ACC112 (cell line): ENCODE data around the gene C17orf75.
"Not testable (repeated sequence)": the region's sequence is repeated elsewhere in the genome, so short reads cannot be mapped to it uniquely, and the experiment has no call there.

Source experiments
- H2AFZ ChIP-seq: fragments of 200-600 bp; sonication (generic); one replicate; pipeline ENCODE4 v1.6.0; 2017; ENCODE audit warnings: antibody characterized with exemption, low read length; ENCODE audit not compliant: unreplicated experiment
- H3K27ac ChIP-seq: fragments of 200-600 bp; sonication (generic); 2 replicates; pipeline ENCODE4 v1.5.1; 2014; ENCODE audit warnings: low read depth, mild to moderate bottlenecking, antibody characterized with exemption, low read length, moderate library complexity
- H3K27me3 ChIP-seq: fragments of 200-600 bp; sonication (generic); 2 replicates; pipeline ENCODE4 v1.6.1; 2014; ENCODE audit warnings: mild to moderate bottlenecking, antibody characterized with exemption, low read length, moderate library complexity, mixed read lengths; ENCODE audit not compliant: insufficient read depth
- H3K36me3 ChIP-seq: fragments of 200-600 bp; sonication (generic); 2 replicates; pipeline ENCODE4 v1.6.1; 2016; ENCODE audit warnings: mild to moderate bottlenecking, antibody characterized with exemption, low read length, moderate library complexity, mixed read lengths; ENCODE audit not compliant: insufficient read depth
- H3K4me1 ChIP-seq: fragments of 200-600 bp; sonication (generic); one replicate; pipeline ENCODE4 v1.6.1; 2016; ENCODE audit warnings: low read length, mixed read lengths; ENCODE audit not compliant: insufficient read depth, unreplicated experiment, control insufficient read depth
- H3K4me3 ChIP-seq: fragments of 200-600 bp; sonication (generic); 2 replicates; pipeline ENCODE4 v1.5.1; 2014; ENCODE audit warnings: mild to moderate bottlenecking, low read depth, low read length
- H3K79me2 ChIP-seq: fragments of 200-600 bp; sonication (generic); one replicate; pipeline ENCODE4 v1.6.0; 2016; ENCODE audit warnings: low read length; ENCODE audit not compliant: control insufficient read depth, unreplicated experiment, insufficient read depth

The C17orf75 gene

GRCh38 chr17:32320847-32321246 is 21.1 kb downstream of the C17orf75 start:
- H3K4me3 ChIP-seq: no peak overlapping the region
- H3K27ac ChIP-seq: no peak overlapping the region
- H2AFZ ChIP-seq: no peak overlapping the region
- H3K79me2 ChIP-seq: no peaks in the 10 kb centered on the region
- H3K36me3 ChIP-seq: no peaks in the 10 kb centered on the region
- H3K27me3 ChIP-seq: peaks cover 4% of the 10 kb centered on the region
- peaks cover 11% of the 10 kb centered on the region for H3K4me1 ChIP-seq

GRCh38 chr17:32320080-32320479 is 21.9 kb downstream of the C17orf75 start:
- peaks cover 10% of the 10 kb centered on the region for H3K27me3 ChIP-seq
- H3K4me3 ChIP-seq, H3K27ac ChIP-seq, H2AFZ ChIP-seq, H3K36me3 ChIP-seq, H3K79me2 ChIP-seq: not testable (repeated sequence)
- H3K4me1 ChIP-seq: peaks cover 11% of the 10 kb centered on the region

GRCh38 chr17:32319548-32319905 is 22.4 kb downstream of the C17orf75 start:
- Histone ChIP-seq H3K27me3 (peaks cover 15% of the 10 kb centered on the region), H2AFZ (no peak overlapping the region), H3K4me1 (peaks cover 10% of the 10 kb centered on the region), H3K36me3 (no peaks in the 10 kb centered on the region), H3K4me3 (no peak overlapping the region), H3K79me2 (no peaks in the 10 kb centered on the region), H3K27ac (no peak overlapping the region)

- H2AFZ ChIP-seq: no peak overlapping the region
- no peak overlapping the region for H3K27ac ChIP-seq
- no peaks in the 10 kb centered on the region for H3K4me1 ChIP-seq
- peaks cover 20% of the 10 kb centered on the region for H3K27me3 ChIP-seq
- H3K4me3 ChIP-seq: no peak overlapping the region
- no peaks in the 10 kb centered on the region for H3K36me3 ChIP-seq
- H3K79me2 ChIP-seq: no peaks in the 10 kb centered on the region
These were observed 23.9 kb downstream of the C17orf75 start for GRCh38 chr17:32318071-32318470.

- no peak overlapping the region for H3K4me3 ChIP-seq
- peaks cover 20% of the 10 kb centered on the region for H3K27me3 ChIP-seq
- no peaks in the 10 kb centered on the region for H3K4me1 ChIP-seq
- no peak overlapping the region for H3K27ac ChIP-seq
- no peaks in the 10 kb centered on the region for H3K36me3 ChIP-seq
- H2AFZ ChIP-seq: no peak overlapping the region
- H3K79me2 ChIP-seq: no peaks in the 10 kb centered on the region
These were observed 24.6 kb downstream of the C17orf75 start for GRCh38 chr17:32317353-32317752.

GRCh38 chr17:32316653-32317052 is 25.3 kb downstream of the C17orf75 start:
- not testable (repeated sequence) for H3K79me2 ChIP-seq, H3K4me1 ChIP-seq, H2AFZ ChIP-seq, H3K27ac ChIP-seq, H3K36me3 ChIP-seq, H3K4me3 ChIP-seq
- H3K27me3 ChIP-seq: peaks cover 20% of the 10 kb centered on the region

GRCh38 chr17:32315171-32315570 is 26.8 kb downstream of the C17orf75 start:
- H3K4me3 ChIP-seq: no peak overlapping the region
- no peaks in the 10 kb centered on the region for H3K79me2 ChIP-seq
- H3K4me1 ChIP-seq: peaks cover 10% of the 10 kb centered on the region
- H3K36me3 ChIP-seq: no peaks in the 10 kb centered on the region
- no peak overlapping the region for H3K27ac ChIP-seq
- peaks cover 20% of the 10 kb centered on the region for H3K27me3 ChIP-seq
- H2AFZ ChIP-seq: no peak overlapping the region

- H2AFZ ChIP-seq: no peak overlapping the region
- peaks cover 10% of the 10 kb centered on the region for H3K4me1 ChIP-seq
- H3K27ac ChIP-seq: no peak overlapping the region
- H3K4me3 ChIP-seq: no peak overlapping the region
- peaks cover 20% of the 10 kb centered on the region for H3K27me3 ChIP-seq
- H3K36me3 ChIP-seq: no peaks in the 10 kb centered on the region
- no peaks in the 10 kb centered on the region for H3K79me2 ChIP-seq
These were observed 27.3 kb downstream of the C17orf75 start for GRCh38 chr17:32314636-32315035.

- H3K27me3 ChIP-seq: peaks cover 25% of the 10 kb centered on the region
- H3K36me3 ChIP-seq: no peaks in the 10 kb centered on the region
- no peak overlapping the region for H2AFZ ChIP-seq
- H3K4me3 ChIP-seq: peak overlapping the region; percentile 23
- H3K4me1 ChIP-seq: peaks cover 10% of the 10 kb centered on the region
- no peaks in the 10 kb centered on the region for H3K79me2 ChIP-seq
- no peak overlapping the region for H3K27ac ChIP-seq
These were observed 30.9 kb downstream of the C17orf75 start for GRCh38 chr17:32311028-32311536.

GRCh38 chr17:32307658-32308057 is 34.3 kb downstream of the C17orf75 start:
- Histone ChIP-seq H3K4me3 (no peak overlapping the region), H2AFZ (no peak overlapping the region), H3K36me3 (no peaks in the 10 kb centered on the region), H3K27ac (no peak overlapping the region), H3K79me2 (no peaks in the 10 kb centered on the region), H3K4me1 (peaks cover 10% of the 10 kb centered on the region), H3K27me3 (peaks cover 6% of the 10 kb centered on the region; the same call in 1 of the 2 replicates)

GRCh38 chr17:32305049-32305448 is 36.9 kb downstream of the C17orf75 start:
- Histone ChIP-seq H2AFZ (no peak overlapping the region), H3K27ac (no peak overlapping the region)

More at GRCh38 chr17:32305049-32305448, 36.9 kb downstream of the C17orf75 start:
- H3K36me3 ChIP-seq: no peaks in the 10 kb centered on the region
- no peaks in the 10 kb centered on the region for H3K79me2 ChIP-seq
- H3K27me3 ChIP-seq: peaks cover 6% of the 10 kb centered on the region; the same call in 1 of the 2 replicates
- no peaks in the 10 kb centered on the region for H3K4me1 ChIP-seq
- no peak overlapping the region for H3K4me3 ChIP-seq
